ENCODE data around the gene BNIP5.

Gene BNIP5

GRCh38 chr6:36283608-36284007 lies 53.1 kb downstream of the BNIP5 start:
- TF ChIP-seq CTCF (IDR thresholded peaks at IDR 0.05; ENCODE audit: control extremely low read depth, extremely low read depth, low read depth, missing control alignments) = no peak
- DNase-seq (ENCODE audit: extremely low spot score) = no peak
- POLR2A ChIA-PET = no interaction called here
- CTCF ChIA-PET = interaction anchor here (1.0 to 5.0 kb wide), 4 partner anchors 13 to 26 kb away, joined by 3 to 24 read pairs (median 6); no protein-coding TSS in a partner anchor

- ChIA-PET CTCF (interaction anchor here (0.9 to 5.0 kb wide), 7 partner anchors 8 to 75 kb away, joined by 3 to 24 read pairs (median 3); no protein-coding TSS in a partner anchor), POLR2A (no interaction called here)
- no peak for TF ChIP-seq CTCF (IDR thresholded peaks at IDR 0.05; ENCODE audit: control extremely low read depth, extremely low read depth, low read depth, missing control alignments)
- DNase-seq (ENCODE audit: extremely low spot score) = no peak
Observed at GRCh38 chr6:36280983-36281382, 55.7 kb downstream of the BNIP5 start.

GRCh38 chr6:36280467-36280866 lies 56.2 kb downstream of the BNIP5 start:
- CTCF ChIA-PET = interaction anchor here (0.8 to 5.0 kb wide), 8 partner anchors 9 to 81 kb away, joined by 3 to 24 read pairs (median 3); no protein-coding TSS in a partner anchor
- POLR2A ChIA-PET = no interaction called here
- DNase-seq (ENCODE audit: extremely low spot score) = no peak
- no peak for TF ChIP-seq CTCF (IDR thresholded peaks at IDR 0.05; ENCODE audit: control extremely low read depth, extremely low read depth, low read depth, missing control alignments)

GRCh38 chr6:36277946-36278470 lies 58.7 kb downstream of the BNIP5 start:
- ChIA-PET POLR2A (no interaction called here), CTCF (no interaction called here)
- no peak for TF ChIP-seq CTCF (IDR thresholded peaks at IDR 0.05; ENCODE audit: control extremely low read depth, extremely low read depth, low read depth, missing control alignments)
- DNase-seq (ENCODE audit: extremely low spot score) = no peak

GRCh38 chr6:36276581-36277536 lies 59.8 kb downstream of the BNIP5 start:
- CTCF ChIA-PET = interaction anchor here (0.7 to 1.8 kb wide), 4 partner anchors 19 to 83 kb away, joined by 3 to 6 read pairs (median 3); no protein-coding TSS in a partner anchor
- no peak for DNase-seq (ENCODE audit: extremely low spot score)
- no peak for TF ChIP-seq CTCF (IDR thresholded peaks at IDR 0.05; ENCODE audit: control extremely low read depth, extremely low read depth, low read depth, missing control alignments)
- POLR2A ChIA-PET = no interaction called here

- no peak for DNase-seq (ENCODE audit: extremely low spot score)
- ChIA-PET POLR2A (no interaction called here), CTCF (no interaction called here)
- no peak for TF ChIP-seq CTCF (IDR thresholded peaks at IDR 0.05; ENCODE audit: control extremely low read depth, extremely low read depth, low read depth, missing control alignments)
Observed at GRCh38 chr6:36273802-36274514, 62.7 kb downstream of the BNIP5 start.
